Mammary epithelial cell (primary cell): ENCODE results near the gene F2.

Experiments
- CTCF ChIP-seq, 2 donors: IDR thresholded peaks in 1 of 2; conservative IDR thresholded peaks in 1 of 2; 2 replicates each; pipeline ENCODE4 v1.5.1; 2011 to 2012; ENCODE audit warnings: inconsistent platforms in 2 of 2, low read length in 2 of 2, mild to moderate bottlenecking in 2 of 2, control low read depth in 1 of 2, low read depth in 1 of 2; ENCODE audit not compliant: insufficient read depth in 1 of 2; ENCODE audit errors: extremely low read depth in 1 of 2
- EZH2 ChIP-seq: IDR thresholded peaks from 2 replicates; pipeline ENCODE4 v1.6.1; 2012; ENCODE audit warnings: low read length, inconsistent platforms, borderline replicate concordance

- TF ChIP-seq CTCF (conservative IDR thresholded peaks at IDR 0.05 in 1 of 2, IDR thresholded peaks at IDR 0.05 in 1 of 2; ENCODE audit: extremely low read depth in 1 of 2, insufficient read depth in 1 of 2, low read depth in 1 of 2, low read length in 2 of 2) (no peak), EZH2 (no peak)
Measured at GRCh38 chr11:46737699-46738098, 18.7 kb downstream of the F2 start.
